Fibroblast of villous mesenchyme (primary cell): ENCODE data around the gene MOCS1. TPM values are rescaled to one million over a fixed set of nuclear protein-coding genes. Genes with fewer than 3 reads are reported as not detected.

Source experiments
- DNase-seq: peaks from one replicate; pipeline ENCODE4 v3.0.0-alpha.2; 2010; ENCODE audit warnings: low read depth
- H3K4me3 ChIP-seq: 2 replicates; pipeline ENCODE4 v1.5.1; 2011; ENCODE audit warnings: low read depth, mild to moderate bottlenecking, low read length
- total RNA-seq: library from RNA; depleted of rRNA; stranded (reverse); fragments of >200 nt; gene quantifications from 2 replicates; pipeline ENCODE4 v1.2.3, GENCODE V29; 2012
- TF ChIP-seq, protein P1 (sequence below): IDR thresholded peaks from 2 replicates; pipeline ENCODE4 v1.5.1; 2012; ENCODE audit warnings: low read depth, mild to moderate bottlenecking, low read length; ENCODE audit not compliant: insufficient read depth

MOCS1 gene
- total RNA-seq, 1 donor, result 10.8 TPM

DNA sequence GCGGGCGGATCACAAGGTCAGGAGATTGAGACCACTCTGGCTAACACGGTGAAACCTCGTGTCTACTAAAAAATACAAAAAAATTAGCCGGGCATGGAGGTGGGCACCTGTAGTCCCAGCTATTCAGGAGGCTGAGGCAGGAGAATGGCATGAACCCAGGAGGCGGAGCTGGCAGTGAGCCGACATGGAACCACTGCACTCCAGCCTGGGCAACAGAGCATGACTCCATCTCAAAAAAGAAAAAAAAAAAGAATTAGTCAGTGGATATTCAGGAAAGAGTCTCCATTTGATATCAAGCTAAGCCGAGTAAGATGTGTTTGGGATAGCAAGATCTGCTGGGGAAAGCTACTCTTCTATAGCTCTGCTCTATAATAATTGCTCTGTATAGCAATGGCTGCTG is 41.0 kb downstream of the MOCS1 start:
- H3K4me3 ChIP-seq, result no peak overlapping the region
- DNase-seq, result no peak
- TF ChIP-seq, protein P1, sequence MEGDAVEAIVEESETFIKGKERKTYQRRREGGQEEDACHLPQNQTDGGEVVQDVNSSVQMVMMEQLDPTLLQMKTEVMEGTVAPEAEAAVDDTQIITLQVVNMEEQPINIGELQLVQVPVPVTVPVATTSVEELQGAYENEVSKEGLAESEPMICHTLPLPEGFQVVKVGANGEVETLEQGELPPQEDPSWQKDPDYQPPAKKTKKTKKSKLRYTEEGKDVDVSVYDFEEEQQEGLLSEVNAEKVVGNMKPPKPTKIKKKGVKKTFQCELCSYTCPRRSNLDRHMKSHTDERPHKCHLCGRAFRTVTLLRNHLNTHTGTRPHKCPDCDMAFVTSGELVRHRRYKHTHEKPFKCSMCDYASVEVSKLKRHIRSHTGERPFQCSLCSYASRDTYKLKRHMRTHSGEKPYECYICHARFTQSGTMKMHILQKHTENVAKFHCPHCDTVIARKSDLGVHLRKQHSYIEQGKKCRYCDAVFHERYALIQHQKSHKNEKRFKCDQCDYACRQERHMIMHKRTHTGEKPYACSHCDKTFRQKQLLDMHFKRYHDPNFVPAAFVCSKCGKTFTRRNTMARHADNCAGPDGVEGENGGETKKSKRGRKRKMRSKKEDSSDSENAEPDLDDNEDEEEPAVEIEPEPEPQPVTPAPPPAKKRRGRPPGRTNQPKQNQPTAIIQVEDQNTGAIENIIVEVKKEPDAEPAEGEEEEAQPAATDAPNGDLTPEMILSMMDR, result no peak

DNA sequence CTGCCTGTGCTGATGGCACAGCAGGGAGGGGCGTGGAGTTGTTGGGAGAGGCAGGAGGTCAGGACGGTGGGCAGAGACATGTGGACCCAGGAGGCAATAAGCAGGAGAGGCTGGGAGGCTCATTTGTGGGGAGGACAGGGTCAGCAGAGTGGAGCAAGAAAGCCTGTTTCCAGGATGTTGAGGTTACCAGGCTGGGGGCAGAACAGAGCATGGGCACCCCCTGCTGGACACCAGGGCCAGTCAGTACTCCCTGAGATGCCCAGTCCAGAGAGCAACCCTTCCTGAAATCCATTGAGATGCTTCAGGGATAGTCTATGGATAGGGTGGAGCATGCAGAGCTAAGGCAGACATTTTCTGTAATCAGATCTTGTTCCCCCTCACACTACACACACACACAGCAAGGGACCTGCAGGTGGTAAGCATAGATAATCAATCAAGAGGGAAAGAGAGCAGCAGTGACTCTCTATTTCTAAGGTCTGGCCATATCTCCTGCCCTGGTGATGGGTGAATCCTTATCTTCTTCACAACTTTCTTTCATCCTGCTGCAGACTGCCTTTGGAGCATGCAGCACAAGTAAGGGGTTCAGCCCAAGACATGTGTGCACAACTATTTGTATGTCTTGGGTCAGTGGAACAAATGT is 41.7 kb downstream of the MOCS1 start:
- no peak overlapping the region for H3K4me3 ChIP-seq
- peak; percentile 74 for DNase-seq
- TF ChIP-seq, protein P1, result peak; percentile 94

DNA sequence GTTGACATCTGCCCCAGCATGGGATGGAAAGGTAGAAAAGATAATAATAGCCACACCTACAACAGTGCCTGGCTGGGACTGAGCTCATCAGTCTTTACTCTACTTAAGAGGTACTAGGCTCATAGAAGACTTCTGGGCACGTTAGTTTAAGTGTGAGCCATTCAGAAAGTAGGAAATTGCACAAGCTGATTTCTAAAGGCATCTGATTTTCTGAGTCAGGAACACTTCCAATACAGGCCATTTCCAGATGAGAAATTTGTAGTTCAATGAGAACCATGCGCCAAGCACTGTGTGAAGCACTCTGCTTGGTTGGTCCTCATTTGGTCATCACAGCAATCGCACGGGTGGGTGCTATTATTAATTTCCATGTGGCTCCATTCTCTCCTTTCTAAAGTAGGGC is 42.3 kb downstream of the MOCS1 start:
- DNase-seq, result no peak
- TF ChIP-seq, protein P1, result no peak

DNA sequence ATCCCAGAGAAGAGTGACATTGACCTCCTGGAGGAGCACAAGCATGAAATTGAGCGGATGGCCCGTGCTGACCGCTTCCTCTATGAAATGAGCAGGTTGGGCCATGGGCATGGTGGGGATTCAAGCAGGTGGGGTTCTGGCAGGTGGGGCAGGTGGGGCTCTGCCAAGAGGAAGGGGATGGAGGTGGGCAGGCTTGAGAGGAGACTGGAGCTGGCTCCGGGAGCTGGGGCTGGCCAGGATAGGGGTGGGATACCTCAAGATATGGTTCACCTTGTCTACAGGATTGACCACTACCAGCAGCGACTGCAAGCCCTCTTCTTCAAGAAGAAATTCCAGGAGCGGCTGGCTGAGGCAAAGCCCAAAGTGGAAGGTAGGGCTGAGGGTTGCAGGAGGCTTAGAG is 42.9 kb downstream of the MOCS1 start:
- H3K4me3 ChIP-seq, result no peak overlapping the region
- no peak for DNase-seq
- TF ChIP-seq, protein P1, result no peak

More for the DNA sequence above, 42.3 kb downstream of the MOCS1 start:
- no peak overlapping the region for H3K4me3 ChIP-seq

DNA sequence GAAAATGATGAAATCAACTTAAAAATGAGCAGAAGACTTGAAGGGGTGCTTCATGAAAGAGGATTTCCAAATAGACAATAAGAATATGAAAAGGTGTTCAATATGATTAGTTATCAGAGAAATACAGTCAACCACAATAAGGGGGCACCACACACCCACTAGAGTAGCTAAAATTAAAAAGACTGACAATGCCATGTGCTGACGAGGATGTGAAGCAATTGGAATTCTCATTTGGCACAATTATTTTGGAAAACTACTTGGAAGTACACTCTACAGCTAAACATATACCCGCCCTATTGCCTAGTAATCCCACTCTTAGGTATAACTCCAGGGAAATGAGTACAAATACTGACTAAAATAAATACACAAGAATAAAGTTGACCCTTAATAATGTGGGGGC is 45.0 kb downstream of the MOCS1 start:
- H3K4me3 ChIP-seq, result no peak overlapping the region
- no peak for DNase-seq
- TF ChIP-seq, protein P1, result no peak

DNA sequence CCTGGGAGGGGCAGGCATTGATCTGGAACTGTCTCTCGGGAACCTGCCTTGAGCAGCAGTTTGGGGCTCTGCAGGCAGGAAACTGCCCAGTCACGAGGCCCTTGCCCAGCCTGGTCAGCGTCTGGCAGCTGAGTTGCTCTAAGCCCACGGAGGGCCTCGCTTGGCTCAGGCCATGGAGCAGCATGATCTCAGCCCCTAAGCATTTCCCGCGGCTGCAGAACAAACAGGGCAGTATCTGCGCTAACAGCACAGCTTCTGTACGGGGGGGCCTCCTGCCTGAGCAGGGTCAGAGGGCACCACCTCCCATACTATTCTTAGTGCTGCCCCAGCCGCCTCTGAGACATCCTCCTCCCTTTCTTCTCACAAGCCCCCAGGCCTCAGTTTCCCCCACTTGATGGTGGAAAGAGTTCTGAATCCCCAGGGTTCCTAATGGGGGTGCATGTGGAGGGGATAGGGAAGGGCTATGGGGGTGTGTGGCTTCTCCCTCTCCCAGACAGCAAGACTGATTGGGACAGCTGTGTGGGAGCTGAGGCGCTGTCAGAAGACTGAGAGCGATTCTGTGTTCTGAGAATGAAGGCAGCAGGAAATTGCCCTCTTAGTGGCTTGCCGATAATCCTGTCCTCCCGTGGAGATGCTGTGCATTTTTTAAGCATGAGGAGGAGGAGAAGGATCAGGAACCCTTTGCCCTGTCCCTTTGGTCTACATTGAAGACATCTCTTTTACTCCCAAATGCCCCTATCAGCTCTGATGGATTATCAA is 46.4 kb downstream of the MOCS1 start:
- H3K4me3 ChIP-seq, result no peak overlapping the region
- TF ChIP-seq, protein P1, result no peak
- peak; percentile 94 for DNase-seq

DNA sequence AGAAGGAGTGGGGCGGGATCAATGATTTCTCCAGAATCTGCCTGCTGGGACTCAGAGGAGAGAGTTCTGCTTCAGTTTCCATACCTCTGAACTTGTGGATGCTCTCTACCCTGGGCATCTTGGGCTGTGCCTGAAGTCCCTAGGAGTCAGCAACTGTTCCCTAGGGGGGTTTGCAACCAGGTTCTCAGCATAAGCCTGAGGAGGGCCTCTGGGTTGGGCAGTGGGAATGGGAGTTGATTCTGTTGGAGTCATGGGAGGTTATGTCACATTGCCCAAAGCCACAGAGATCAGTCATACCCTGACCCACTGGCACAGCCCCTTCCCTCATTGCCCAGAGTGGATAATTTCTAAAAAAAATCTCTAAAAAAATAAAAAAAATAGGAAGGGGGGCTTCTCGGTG is 47.4 kb downstream of the MOCS1 start:
- DNase-seq, result no peak
- TF ChIP-seq, protein P1, result no peak
- H3K4me3 ChIP-seq, result no peak overlapping the region
